H9 (cell line): ENCODE data around the gene TCF7L2. TPM values are rescaled to one million over a fixed set of nuclear protein-coding genes. Genes with fewer than 3 reads are reported as not detected.

Experiments
- DNase-seq: peaks from one replicate; pipeline ENCODE4 v3.0.0-alpha.2; 2017
- H2AFZ ChIP-seq: one replicate; pipeline ENCODE4 v1.6.1; 2013; ENCODE audit warnings: mild to moderate bottlenecking, low read length, control low read depth, moderate library complexity
- H2AK5ac ChIP-seq: 2 replicates; pipeline ENCODE4 v1.6.1; 2013; ENCODE audit warnings: low read length, control low read depth, mixed read lengths; ENCODE audit not compliant: insufficient read length
- H2BK120ac ChIP-seq: one replicate; pipeline ENCODE4 v1.6.1; 2013; ENCODE audit warnings: low read depth, mild to moderate bottlenecking, low read length, control low read depth, inconsistent platforms; ENCODE audit not compliant: poor library complexity, severe bottlenecking
- H2BK12ac ChIP-seq: 2 replicates; pipeline ENCODE4 v1.6.1; 2013; ENCODE audit warnings: low read length, control low read depth, mixed read lengths, low read depth; ENCODE audit not compliant: insufficient read length
- H2BK15ac ChIP-seq: 2 replicates; pipeline ENCODE4 v1.6.1; 2013; ENCODE audit warnings: low read depth, low read length, control low read depth
- H2BK20ac ChIP-seq: one replicate; pipeline ENCODE4 v1.6.1; 2013; ENCODE audit warnings: low read depth, mild to moderate bottlenecking, low read length, control low read depth, inconsistent platforms; ENCODE audit not compliant: poor library complexity, severe bottlenecking
- H2BK5ac ChIP-seq: 2 replicates; pipeline ENCODE4 v1.6.1; 2013; ENCODE audit warnings: low read length, control low read depth, mixed read lengths; ENCODE audit not compliant: insufficient read length
- H3K14ac ChIP-seq: 2 replicates; pipeline ENCODE4 v1.6.1; 2013; ENCODE audit warnings: low read length, control low read depth; ENCODE audit not compliant: insufficient read depth
- H3K18ac ChIP-seq: 2 replicates; pipeline ENCODE4 v1.6.1; 2013; ENCODE audit warnings: low read depth, mild to moderate bottlenecking, mixed read lengths, low read length, control low read depth; ENCODE audit not compliant: insufficient read length
- H3K23ac ChIP-seq: 2 replicates; pipeline ENCODE4 v1.6.1; 2013; ENCODE audit warnings: low read length, control low read depth, mixed read lengths, low read depth; ENCODE audit not compliant: insufficient read length
- H3K23me2 ChIP-seq: 2 replicates; pipeline ENCODE4 v1.6.1; 2013; ENCODE audit warnings: low read depth, mild to moderate bottlenecking, mixed read lengths, low read length, control low read depth; ENCODE audit not compliant: insufficient read length, poor library complexity, severe bottlenecking
- H3K27ac ChIP-seq: 2 replicates; pipeline ENCODE4 v1.5.1; 2013; ENCODE audit warnings: low read length, control low read depth, mixed read lengths, low read depth; ENCODE audit not compliant: insufficient read length
- H3K27me3 ChIP-seq: 2 replicates; pipeline ENCODE4 v1.6.1; 2013; ENCODE audit warnings: low read length, control low read depth, inconsistent platforms; ENCODE audit not compliant: insufficient read depth
- H3K4ac ChIP-seq: 2 replicates; pipeline ENCODE4 v1.6.1; 2013; ENCODE audit warnings: low read depth, mild to moderate bottlenecking, control low read depth, inconsistent platforms, low read length, moderate library complexity
- H3K4me1 ChIP-seq: 2 replicates; pipeline ENCODE4 v1.6.1; 2013; ENCODE audit warnings: low read length, control low read depth, inconsistent platforms; ENCODE audit not compliant: insufficient read depth
- H3K4me2 ChIP-seq: 2 replicates; pipeline ENCODE4 v1.6.1; 2013; ENCODE audit warnings: low read length, control low read depth, mixed read lengths; ENCODE audit not compliant: insufficient read length, insufficient read depth
- H3K56ac ChIP-seq: 2 replicates; pipeline ENCODE4 v1.6.1; 2013; ENCODE audit warnings: low read depth, mild to moderate bottlenecking, mixed read lengths, low read length, control low read depth; ENCODE audit not compliant: insufficient read length
- H3K79me1 ChIP-seq: 2 replicates; pipeline ENCODE4 v1.6.1; 2013; ENCODE audit warnings: low read depth, mild to moderate bottlenecking, moderate library complexity, low read length, control low read depth, inconsistent platforms; ENCODE audit not compliant: insufficient read depth, poor library complexity, severe bottlenecking
- H3K79me2 ChIP-seq: 2 replicates; pipeline ENCODE4 v1.6.1; 2013; ENCODE audit warnings: low read length, control low read depth, inconsistent platforms; ENCODE audit not compliant: insufficient read depth
- H3K9ac ChIP-seq: 2 replicates; pipeline ENCODE4 v1.6.1; 2013; ENCODE audit warnings: low read length, control low read depth, mixed read lengths; ENCODE audit not compliant: insufficient read length; ENCODE audit errors: extremely low read depth
- H3K9me3 ChIP-seq: one replicate; pipeline ENCODE4 v1.6.1; 2013; ENCODE audit warnings: low read depth, low read length, inconsistent platforms; ENCODE audit not compliant: control insufficient read depth
- H3T11ph ChIP-seq: one replicate; pipeline ENCODE4 v1.6.1; 2013; ENCODE audit warnings: mild to moderate bottlenecking, low read length, control low read depth, inconsistent platforms
- H4K20me1 ChIP-seq: one replicate; pipeline ENCODE4 v1.6.1; 2013; ENCODE audit not compliant: control insufficient read depth, insufficient read length, insufficient read depth
- H4K5ac ChIP-seq: 2 replicates; pipeline ENCODE4 v1.6.1; 2013; ENCODE audit warnings: low read depth, mild to moderate bottlenecking, mixed read lengths, low read length, control low read depth; ENCODE audit not compliant: insufficient read length
- H4K8ac ChIP-seq: replicated peaks from 2 replicates; pipeline ENCODE4 v1.6.1; 2013; ENCODE audit warnings: low read length, control low read depth, mixed read lengths, low read depth; ENCODE audit not compliant: insufficient read length
- H4K91ac ChIP-seq: 2 replicates; pipeline ENCODE4 v1.6.1; 2013; ENCODE audit warnings: low read depth, mild to moderate bottlenecking, moderate library complexity, mixed read lengths, low read length, control low read depth; ENCODE audit not compliant: insufficient read length
- H3K27ac Mint-ChIP-seq, 3 experiments: 2 replicates in 2 of 3; 3 replicates in 1 of 3; pipeline ENCODE4 v1.8.0; 2020 to 2021; ENCODE audit warnings: mixed read lengths in 3 of 3, mild to moderate bottlenecking in 1 of 3, moderate library complexity in 1 of 3
- H3K27me3 Mint-ChIP-seq: 2 replicates; pipeline ENCODE4 v1.8.0; 2021; ENCODE audit warnings: low read depth, mild to moderate bottlenecking, moderate library complexity, mixed read lengths
- H3K36me3 Mint-ChIP-seq, 3 experiments: 2 replicates in 2 of 3; 3 replicates in 1 of 3; pipeline ENCODE4 v1.8.0; 2020 to 2021; ENCODE audit warnings: low read depth in 3 of 3, mixed read lengths in 3 of 3; ENCODE audit not compliant: insufficient read depth in 1 of 3
- H3K4me1 Mint-ChIP-seq, 2 experiments: 2 replicates each; pipeline ENCODE4 v1.8.0; 2020; ENCODE audit warnings: mixed read lengths in 2 of 2
- H3K4me3 Mint-ChIP-seq, 2 experiments: 2 replicates in 1 of 2; 3 replicates in 1 of 2; pipeline ENCODE4 v1.8.0; 2020 to 2021; ENCODE audit warnings: mild to moderate bottlenecking in 2 of 2, mixed read lengths in 2 of 2, moderate library complexity in 1 of 2
- H3K9me3 Mint-ChIP-seq, 2 experiments: 2 replicates in 1 of 2; 3 replicates in 1 of 2; pipeline ENCODE4 v1.8.0; 2020; ENCODE audit warnings: mild to moderate bottlenecking in 2 of 2, mixed read lengths in 2 of 2, moderate library complexity in 1 of 2
- WGBS: extraction: QIAGEN DNeasy Blood & Tissue Kit; methylation state at CpG from one replicate; pipeline ENCODE4 v1.1.7; 2013; ENCODE audit warnings: missing lambda C conversion rate, low lambda C conversion rate, mixed read lengths; ENCODE audit not compliant: insufficient read length; ENCODE audit errors: extremely low coverage; 5-methylcytosine and 5-hydroxymethylcytosine counted together
- total RNA-seq: library from RNA; stranded (reverse); gene quantifications from 2 replicates; pipeline ENCODE4 v1.2.1, GENCODE V29; 2021
- TF ChIP-seq, protein P1 (sequence below): fragments of 200-600 bp; sonication (generic); conservative IDR thresholded peaks from 3 replicates; pipeline ENCODE4 v1.8.0; 2021; ENCODE audit warnings: antibody characterized with exemption, mild to moderate bottlenecking

TCF7L2 gene
- total RNA-seq, 1 experiment from 2014 or later, result 71.1 TPM

DNA sequence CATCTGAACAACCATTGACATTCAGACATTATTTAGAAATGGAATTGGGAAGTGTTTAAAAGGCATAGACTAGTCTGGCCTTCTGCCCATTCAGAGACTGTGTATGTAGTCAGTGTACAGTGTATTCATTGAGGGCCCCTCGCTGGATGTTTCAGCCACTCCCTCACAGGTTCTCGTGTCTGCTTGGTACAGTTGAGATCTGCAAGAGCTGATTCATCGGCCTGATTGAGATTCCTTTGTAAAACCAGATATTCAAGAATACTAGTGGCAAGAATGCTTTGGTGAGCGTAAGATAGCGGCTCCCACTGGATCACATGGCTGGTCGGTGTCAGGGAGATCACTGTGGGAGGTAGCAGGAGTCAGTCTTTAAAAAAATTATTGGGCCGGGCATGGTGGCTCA lies 119.5 kb downstream of the TCF7L2 start:
- no peak overlapping the region for H2AK5ac ChIP-seq
- peaks cover 12% of the 10 kb centered on the region; the same call in 1 of the 2 replicates for H3K79me2 ChIP-seq
- H2BK20ac ChIP-seq, result no peak overlapping the region
- no peak overlapping the region for H3K23ac ChIP-seq
- peak overlapping the region in 2 of 3 experiments; percentile 26 to 30; a peak in 3 of 7 replicates for H3K27ac Mint-ChIP-seq
- no peak overlapping the region for H2AFZ ChIP-seq
- H3K27me3 ChIP-seq, result no peaks in the 10 kb centered on the region
- peaks cover 4% of the 10 kb centered on the region; the same call in 1 of the 2 replicates for H3K4me1 ChIP-seq
- H2BK120ac ChIP-seq, result no peak overlapping the region
- H3K14ac ChIP-seq, result no peak overlapping the region
- no peak overlapping the region for H4K8ac ChIP-seq
- no peak overlapping the region for H3K18ac ChIP-seq
- no peaks in the 10 kb centered on the region for H3K9me3 ChIP-seq
- no peaks in the 10 kb centered on the region for H3K23me2 ChIP-seq
- no CpG with 5 or more reads among the region's 7 CpGs for WGBS
- H3K9me3 Mint-ChIP-seq, result no peaks in the 10 kb centered on the region
- no peak overlapping the region for H2BK12ac ChIP-seq
- no peak overlapping the region for H3K4ac ChIP-seq
- no peak overlapping the region for H3T11ph ChIP-seq
- TF ChIP-seq, protein P1, sequence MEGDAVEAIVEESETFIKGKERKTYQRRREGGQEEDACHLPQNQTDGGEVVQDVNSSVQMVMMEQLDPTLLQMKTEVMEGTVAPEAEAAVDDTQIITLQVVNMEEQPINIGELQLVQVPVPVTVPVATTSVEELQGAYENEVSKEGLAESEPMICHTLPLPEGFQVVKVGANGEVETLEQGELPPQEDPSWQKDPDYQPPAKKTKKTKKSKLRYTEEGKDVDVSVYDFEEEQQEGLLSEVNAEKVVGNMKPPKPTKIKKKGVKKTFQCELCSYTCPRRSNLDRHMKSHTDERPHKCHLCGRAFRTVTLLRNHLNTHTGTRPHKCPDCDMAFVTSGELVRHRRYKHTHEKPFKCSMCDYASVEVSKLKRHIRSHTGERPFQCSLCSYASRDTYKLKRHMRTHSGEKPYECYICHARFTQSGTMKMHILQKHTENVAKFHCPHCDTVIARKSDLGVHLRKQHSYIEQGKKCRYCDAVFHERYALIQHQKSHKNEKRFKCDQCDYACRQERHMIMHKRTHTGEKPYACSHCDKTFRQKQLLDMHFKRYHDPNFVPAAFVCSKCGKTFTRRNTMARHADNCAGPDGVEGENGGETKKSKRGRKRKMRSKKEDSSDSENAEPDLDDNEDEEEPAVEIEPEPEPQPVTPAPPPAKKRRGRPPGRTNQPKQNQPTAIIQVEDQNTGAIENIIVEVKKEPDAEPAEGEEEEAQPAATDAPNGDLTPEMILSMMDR, result no peak
- no peaks in the 10 kb centered on the region for H4K20me1 ChIP-seq
- no peak overlapping the region for H3K4me3 Mint-ChIP-seq
- no peak overlapping the region for H3K27ac ChIP-seq
- peaks cover 17 to 32% (median 32%) of the 10 kb centered on the region in 3 experiments for H3K36me3 Mint-ChIP-seq
- no peak overlapping the region for H3K56ac ChIP-seq
- no peaks in the 10 kb centered on the region for H3K27me3 Mint-ChIP-seq
- no peak overlapping the region for H2BK5ac ChIP-seq
- H3K4me1 Mint-ChIP-seq, result peaks cover 34 to 46% of the 10 kb centered on the region in 2 experiments
- H3K4me2 ChIP-seq, result no peak overlapping the region
- H3K79me1 ChIP-seq, result peaks cover 17% of the 10 kb centered on the region
- H4K91ac ChIP-seq, result no peak overlapping the region
- no peak for DNase-seq
- H3K9ac ChIP-seq, result no peak overlapping the region
- H4K5ac ChIP-seq, result no peak overlapping the region
- no peak overlapping the region for H2BK15ac ChIP-seq
